Brain microvascular endothelial cell (primary cell): ENCODE results near the gene ADCY4.
"Not testable (repeated sequence)": the region's sequence is repeated elsewhere in the genome, so short reads cannot be mapped to it uniquely, and the experiment has no call there.

Experiments
- DNase-seq: peaks from one replicate; pipeline ENCODE4 v3.0.0-alpha.2; 2020
- H3K27ac ChIP-seq: fragments of 250-450 bp; sonication (Bioruptor Pico); 2 replicates; pipeline ENCODE4 v1.5.1; 2020; ENCODE audit warnings: mild to moderate bottlenecking, moderate library complexity
- H3K27me3 ChIP-seq: fragments of 250-450 bp; sonication (Bioruptor Pico); replicated peaks from 2 replicates; pipeline ENCODE4 v1.5.1; 2020; ENCODE audit warnings: mild to moderate bottlenecking
- H3K36me3 ChIP-seq: fragments of 250-450 bp; sonication (Bioruptor Pico); replicated peaks from 2 replicates; pipeline ENCODE4 v1.5.1; 2020; ENCODE audit warnings: mild to moderate bottlenecking
- H3K4me3 ChIP-seq: 2 replicates; pipeline ENCODE4 v1.5.1; 2011; ENCODE audit warnings: low read depth, mild to moderate bottlenecking, control low read depth, low read length, moderate library complexity
- in situ Hi-C: cut with HindIII; loops from 2 replicates; pipeline ENCODE4 v1.10.0; 2017; ENCODE audit warnings: low sequenced_read_pairs, low pct_ligation_motif_present
- TF ChIP-seq, protein P1 (sequence below): IDR thresholded peaks from 2 replicates; pipeline ENCODE4 v1.5.1; 2011; ENCODE audit warnings: low read depth, mild to moderate bottlenecking, moderate library complexity, low read length, control low read depth, inconsistent platforms; ENCODE audit errors: missing control alignments

Gene ADCY4

DNA sequence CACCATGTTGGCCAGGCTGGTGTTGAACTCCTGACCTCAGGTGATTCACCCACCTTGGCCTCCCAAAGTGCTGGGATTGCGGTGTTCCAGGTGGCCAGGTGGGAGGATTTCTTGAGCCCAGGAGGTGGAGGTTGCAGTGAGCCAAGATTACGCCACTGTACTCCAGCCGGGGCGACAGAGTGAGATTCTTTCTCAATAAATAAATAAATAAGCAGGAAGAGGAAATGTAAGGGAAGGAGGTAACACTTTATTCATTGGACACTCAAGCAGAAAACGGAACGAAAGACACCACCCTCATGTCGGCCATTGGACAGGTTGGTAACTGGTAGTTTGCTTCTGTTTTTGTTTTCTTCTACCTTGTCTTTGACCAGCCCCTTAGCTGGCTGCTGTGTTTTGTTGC is 20.1 kb upstream of the ADCY4 start:
- Histone ChIP-seq H3K27ac (no peak overlapping the region), H3K27me3 (peaks cover 6% of the 10 kb centered on the region), H3K36me3 (no peaks in the 10 kb centered on the region), H3K4me3 (no peak overlapping the region)
- TF ChIP-seq, protein P1, sequence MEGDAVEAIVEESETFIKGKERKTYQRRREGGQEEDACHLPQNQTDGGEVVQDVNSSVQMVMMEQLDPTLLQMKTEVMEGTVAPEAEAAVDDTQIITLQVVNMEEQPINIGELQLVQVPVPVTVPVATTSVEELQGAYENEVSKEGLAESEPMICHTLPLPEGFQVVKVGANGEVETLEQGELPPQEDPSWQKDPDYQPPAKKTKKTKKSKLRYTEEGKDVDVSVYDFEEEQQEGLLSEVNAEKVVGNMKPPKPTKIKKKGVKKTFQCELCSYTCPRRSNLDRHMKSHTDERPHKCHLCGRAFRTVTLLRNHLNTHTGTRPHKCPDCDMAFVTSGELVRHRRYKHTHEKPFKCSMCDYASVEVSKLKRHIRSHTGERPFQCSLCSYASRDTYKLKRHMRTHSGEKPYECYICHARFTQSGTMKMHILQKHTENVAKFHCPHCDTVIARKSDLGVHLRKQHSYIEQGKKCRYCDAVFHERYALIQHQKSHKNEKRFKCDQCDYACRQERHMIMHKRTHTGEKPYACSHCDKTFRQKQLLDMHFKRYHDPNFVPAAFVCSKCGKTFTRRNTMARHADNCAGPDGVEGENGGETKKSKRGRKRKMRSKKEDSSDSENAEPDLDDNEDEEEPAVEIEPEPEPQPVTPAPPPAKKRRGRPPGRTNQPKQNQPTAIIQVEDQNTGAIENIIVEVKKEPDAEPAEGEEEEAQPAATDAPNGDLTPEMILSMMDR, result no peak
- in situ Hi-C loops, result no loop called here
- no peak for DNase-seq

DNA sequence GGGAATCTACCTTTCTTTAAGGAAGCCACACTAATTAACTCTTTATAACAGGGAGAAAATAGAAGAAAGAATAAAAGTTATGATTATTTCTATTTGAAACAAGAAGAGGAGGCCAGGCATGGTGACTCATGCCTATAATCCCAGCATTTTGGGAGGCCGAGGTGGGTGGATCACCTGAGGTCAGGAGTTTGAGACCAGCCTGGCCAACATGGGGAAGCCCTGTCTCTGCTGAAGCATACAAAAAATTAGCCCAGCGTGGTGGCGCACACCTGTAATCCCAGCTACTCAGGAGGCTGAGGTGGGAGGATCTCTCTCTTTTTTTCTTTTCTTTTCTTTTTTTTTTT is 19.6 kb upstream of the ADCY4 start:
- H3K4me3 ChIP-seq, DNase-seq, H3K36me3 ChIP-seq, H3K27ac ChIP-seq, in situ Hi-C loops: not testable (repeated sequence)
- H3K27me3 ChIP-seq, result peaks cover 10% of the 10 kb centered on the region

DNA sequence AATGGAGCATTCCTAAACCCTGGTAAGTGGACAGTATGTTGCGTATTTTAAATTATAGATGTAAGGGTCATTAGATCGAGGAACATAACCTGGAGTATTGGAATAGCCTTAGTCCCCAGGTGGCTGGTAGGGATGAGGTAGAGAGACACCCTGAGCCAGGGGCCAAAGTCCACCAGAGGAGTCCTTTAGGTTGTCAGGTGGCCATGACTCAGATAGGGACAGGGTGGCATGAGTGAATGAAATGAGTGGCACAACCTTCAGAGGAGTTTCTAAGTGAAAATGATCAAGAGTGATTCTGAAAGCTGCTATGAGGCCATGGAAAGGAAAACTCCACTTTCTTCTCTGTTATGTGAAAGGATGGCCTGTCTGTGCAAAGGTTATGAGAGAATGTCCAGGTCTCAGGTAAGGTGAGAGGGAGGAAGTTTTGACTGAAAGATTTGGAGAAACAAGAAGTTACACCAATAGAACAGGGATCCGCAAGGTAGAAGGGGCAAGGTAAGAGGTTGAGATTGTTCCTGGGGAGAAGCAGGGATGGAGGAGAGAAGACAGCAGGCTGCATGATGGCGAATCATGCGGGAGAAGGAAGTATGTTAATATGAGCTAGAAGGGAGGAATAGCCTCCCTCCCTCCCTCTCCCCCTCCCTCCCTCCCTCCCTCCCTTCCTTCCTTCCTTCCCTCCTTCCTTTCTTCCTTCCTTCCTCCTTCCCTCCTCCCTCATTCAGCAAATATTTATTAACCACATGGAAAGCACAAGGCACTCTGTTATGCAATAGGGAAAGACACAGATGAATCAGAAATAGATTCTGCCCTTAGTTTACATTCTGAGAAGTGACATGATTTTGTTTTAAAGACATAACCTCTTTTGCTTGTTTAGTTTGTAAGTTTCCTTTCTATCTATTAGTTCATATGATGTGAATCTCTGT is 18.9 kb upstream of the ADCY4 start:
- H3K36me3 ChIP-seq, result no peaks in the 10 kb centered on the region
- H3K27ac ChIP-seq, result no peak overlapping the region
- in situ Hi-C loops, result no loop called here
- TF ChIP-seq, protein P1, result no peak
- peaks cover 11% of the 10 kb centered on the region for H3K27me3 ChIP-seq
- H3K4me3 ChIP-seq, result no peak overlapping the region
- DNase-seq, result no peak

DNA sequence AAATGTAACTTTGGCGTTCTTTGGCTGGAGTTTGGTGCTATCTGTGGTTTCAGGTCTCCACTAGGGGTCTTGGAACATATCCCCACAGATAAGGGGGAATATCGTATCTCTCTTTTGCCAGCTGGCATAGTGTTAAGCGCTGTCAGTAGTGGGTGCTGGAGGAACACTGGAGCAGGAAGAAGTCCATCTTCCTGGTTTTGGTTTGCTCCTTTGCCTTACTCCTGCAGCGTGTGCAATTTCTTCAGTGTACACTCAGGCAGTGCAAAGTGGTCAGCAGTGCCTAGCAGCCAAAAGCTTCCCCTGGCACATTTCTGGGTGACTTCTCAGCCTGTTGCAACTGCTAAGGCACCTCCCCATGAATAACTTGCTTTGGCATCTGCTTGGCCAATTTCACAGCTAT is 16.6 kb upstream of the ADCY4 start:
- Histone ChIP-seq H3K36me3 (no peaks in the 10 kb centered on the region), H3K4me3 (no peak overlapping the region), H3K27me3 (peaks cover 14% of the 10 kb centered on the region), H3K27ac (no peak overlapping the region)
- DNase-seq, result no peak
- in situ Hi-C loops, result no loop called here
- TF ChIP-seq, protein P1, result peak; percentile 33

DNA sequence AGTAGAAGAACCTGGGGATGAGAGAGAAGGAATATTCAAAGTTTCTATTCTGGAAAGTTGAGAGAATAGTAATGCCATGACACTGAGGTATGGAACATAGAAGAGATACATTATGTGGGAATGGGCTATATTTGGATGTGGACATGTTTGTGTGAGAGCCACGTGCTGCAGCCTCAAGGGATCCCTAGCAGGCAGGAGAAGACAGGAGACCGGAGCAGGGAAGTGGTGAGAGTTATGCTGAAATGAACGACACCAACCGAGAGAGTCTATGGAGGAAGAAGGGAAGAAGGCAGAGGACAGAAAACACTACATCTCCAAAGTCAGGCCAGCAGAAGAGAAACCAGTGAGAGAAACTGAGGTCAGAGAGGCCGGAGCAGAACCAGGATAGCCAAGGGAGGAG is 14.9 kb upstream of the ADCY4 start:
- Histone ChIP-seq H3K4me3 (no peak overlapping the region), H3K27me3 (peaks cover 14% of the 10 kb centered on the region), H3K36me3 (no peaks in the 10 kb centered on the region), H3K27ac (no peak overlapping the region)
- in situ Hi-C loops, result no loop called here
- DNase-seq, result no peak
- TF ChIP-seq, protein P1, result no peak

DNA sequence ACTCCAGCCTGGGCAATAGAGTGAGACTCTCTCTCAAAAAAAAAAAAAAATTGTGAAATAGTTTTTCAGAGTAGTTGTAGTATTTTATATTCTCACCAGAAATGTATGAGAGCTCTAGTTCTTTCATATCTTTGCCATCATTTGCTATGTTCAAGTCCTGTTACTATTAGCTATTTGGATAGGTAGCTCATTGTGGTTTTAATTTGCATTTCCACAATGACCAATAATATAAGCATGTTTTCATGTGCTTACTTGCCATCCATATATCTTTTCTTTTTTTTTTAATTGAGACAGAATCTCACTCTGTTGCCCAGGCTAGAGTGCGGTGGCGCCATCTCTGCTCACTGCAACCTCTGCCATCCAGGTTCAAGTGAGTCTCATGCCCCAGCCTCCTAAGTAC is 13.3 kb upstream of the ADCY4 start:
- TF ChIP-seq, protein P1, result no peak
- Histone ChIP-seq H3K4me3 (no peak overlapping the region), H3K36me3 (no peaks in the 10 kb centered on the region), H3K27me3 (peaks cover 14% of the 10 kb centered on the region), H3K27ac (no peak overlapping the region)
- DNase-seq, result no peak
- in situ Hi-C loops, result no loop called here
